Measurements from ENCODE around the gene COL25A1. TPM values are rescaled to one million over a fixed set of nuclear protein-coding genes. Genes with fewer than 3 reads are reported as not detected.

COL25A1 gene
- total RNA-seq, 4 donors from 2014 or later, result 2.5 TPM; not detected in 3

DNA sequence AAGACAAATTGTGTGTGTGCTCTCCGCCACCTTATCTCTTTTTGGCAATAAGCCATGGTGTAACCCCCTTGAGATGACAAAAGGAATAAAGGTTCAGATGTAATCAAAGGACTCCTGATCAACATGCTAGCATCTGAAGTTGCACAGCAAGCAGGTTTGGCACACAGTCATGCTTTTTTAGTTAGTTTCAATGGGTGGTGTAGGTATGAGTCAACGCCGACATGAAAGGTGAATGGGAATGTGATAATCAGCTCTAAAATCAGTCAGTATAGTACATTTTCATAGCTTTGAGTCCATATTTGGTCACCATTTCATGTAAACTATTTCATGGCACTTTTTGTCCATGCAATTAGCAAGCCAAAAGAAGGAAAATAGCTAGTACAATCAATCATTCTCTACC lies 489.2 kb downstream of the COL25A1 start:
- H3K4me3 ChIP-seq, result no peak overlapping the region
- H3K27ac ChIP-seq, result no peak overlapping the region
- H3K9me3 ChIP-seq, result no peaks in the 10 kb centered on the region
- no peaks in the 10 kb centered on the region for H3K27me3 ChIP-seq
- no peak for DNase-seq
- no peaks in the 10 kb centered on the region for H3K4me1 ChIP-seq
- no peak for TF ChIP-seq POLR2A (IDR thresholded peaks at IDR 0.05)
- TF ChIP-seq, protein P1, sequence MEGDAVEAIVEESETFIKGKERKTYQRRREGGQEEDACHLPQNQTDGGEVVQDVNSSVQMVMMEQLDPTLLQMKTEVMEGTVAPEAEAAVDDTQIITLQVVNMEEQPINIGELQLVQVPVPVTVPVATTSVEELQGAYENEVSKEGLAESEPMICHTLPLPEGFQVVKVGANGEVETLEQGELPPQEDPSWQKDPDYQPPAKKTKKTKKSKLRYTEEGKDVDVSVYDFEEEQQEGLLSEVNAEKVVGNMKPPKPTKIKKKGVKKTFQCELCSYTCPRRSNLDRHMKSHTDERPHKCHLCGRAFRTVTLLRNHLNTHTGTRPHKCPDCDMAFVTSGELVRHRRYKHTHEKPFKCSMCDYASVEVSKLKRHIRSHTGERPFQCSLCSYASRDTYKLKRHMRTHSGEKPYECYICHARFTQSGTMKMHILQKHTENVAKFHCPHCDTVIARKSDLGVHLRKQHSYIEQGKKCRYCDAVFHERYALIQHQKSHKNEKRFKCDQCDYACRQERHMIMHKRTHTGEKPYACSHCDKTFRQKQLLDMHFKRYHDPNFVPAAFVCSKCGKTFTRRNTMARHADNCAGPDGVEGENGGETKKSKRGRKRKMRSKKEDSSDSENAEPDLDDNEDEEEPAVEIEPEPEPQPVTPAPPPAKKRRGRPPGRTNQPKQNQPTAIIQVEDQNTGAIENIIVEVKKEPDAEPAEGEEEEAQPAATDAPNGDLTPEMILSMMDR (IDR thresholded peaks at IDR 0.05), result no peak
- no peaks in the 10 kb centered on the region for H3K36me3 ChIP-seq

DNA sequence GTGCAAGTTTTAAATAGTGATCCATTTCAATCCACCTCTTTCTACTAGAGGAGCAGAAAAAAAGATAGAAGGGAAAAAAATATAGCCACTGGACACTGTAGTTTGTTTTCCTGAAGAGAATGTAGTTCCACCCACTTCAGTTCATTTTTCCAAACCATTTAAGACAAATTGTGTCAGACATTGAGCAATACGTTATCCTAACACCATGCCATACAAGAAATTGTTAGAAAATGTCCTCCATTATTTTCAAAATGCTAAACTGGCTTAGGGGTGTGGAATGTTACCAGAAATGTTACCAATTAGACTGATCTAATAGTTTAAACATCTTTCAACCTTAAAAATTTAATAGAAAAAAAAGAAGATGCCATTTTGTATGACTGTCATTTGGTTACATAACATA lies 491.0 kb downstream of the COL25A1 start:
- Histone ChIP-seq H3K27ac (no peak overlapping the region), H3K4me1 (no peaks in the 10 kb centered on the region), H3K9me3 (no peaks in the 10 kb centered on the region), H3K27me3 (no peaks in the 10 kb centered on the region), H3K4me3 (no peak overlapping the region), H3K36me3 (no peaks in the 10 kb centered on the region)
- TF ChIP-seq, protein P1 (IDR thresholded peaks at IDR 0.05), result no peak
- TF ChIP-seq POLR2A (IDR thresholded peaks at IDR 0.05), result no peak
- no peak for DNase-seq

DNA sequence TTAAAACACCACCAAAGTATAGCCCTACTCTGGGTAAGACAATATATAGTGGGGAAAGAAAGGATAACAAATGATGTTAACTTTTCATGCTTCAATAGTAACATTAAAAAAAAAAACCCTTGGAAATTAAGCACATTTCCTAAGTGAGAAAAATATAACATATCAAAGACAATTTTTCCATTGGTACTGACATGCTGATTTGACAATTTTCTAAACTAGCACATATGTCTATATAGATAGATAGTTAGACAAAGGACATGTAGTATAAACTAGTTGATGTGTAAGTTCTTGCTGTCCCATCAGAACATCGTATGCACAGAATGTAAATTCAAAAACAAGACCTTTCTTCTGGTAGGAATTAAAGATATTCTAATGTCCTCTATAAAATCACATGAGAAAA lies 492.4 kb downstream of the COL25A1 start:
- no peak for TF ChIP-seq POLR2A (IDR thresholded peaks at IDR 0.05)
- TF ChIP-seq, protein P1 (IDR thresholded peaks at IDR 0.05), result no peak
- H3K4me1 ChIP-seq, result no peaks in the 10 kb centered on the region
- no peak overlapping the region for H3K4me3 ChIP-seq
- H3K36me3 ChIP-seq, result no peaks in the 10 kb centered on the region
- no peaks in the 10 kb centered on the region for H3K9me3 ChIP-seq
- no peak overlapping the region for H3K27ac ChIP-seq
- DNase-seq, result no peak
- no peaks in the 10 kb centered on the region for H3K27me3 ChIP-seq

DNA sequence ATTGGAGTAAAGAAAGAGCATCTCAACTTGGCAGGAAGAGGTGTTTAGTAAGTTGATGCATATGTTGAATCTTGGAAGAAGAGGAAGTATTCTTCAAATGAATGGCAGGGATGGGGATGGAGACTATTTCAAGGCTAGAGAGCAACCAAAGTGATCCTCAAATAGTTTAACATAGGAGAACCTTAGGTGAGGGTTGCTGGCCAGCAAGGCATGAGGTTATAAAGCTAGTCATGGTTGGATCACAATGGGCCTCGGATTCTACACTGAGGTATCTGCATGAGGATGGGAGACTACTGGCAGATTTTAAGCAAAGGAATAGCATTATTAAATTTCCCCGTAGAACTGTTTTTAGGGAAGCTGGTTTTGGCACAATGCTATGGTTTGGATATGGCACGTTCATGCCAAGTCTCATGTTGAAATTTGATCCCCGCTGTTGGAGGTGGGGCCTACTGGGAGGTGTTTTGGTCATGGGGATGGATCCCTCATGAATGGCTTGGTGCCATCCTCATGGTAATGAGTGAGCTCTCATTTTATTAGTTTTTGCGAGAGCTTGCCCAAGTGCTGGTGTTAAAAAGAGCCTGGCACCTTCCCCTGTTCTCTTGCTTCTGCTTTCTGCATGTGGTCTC lies 497.7 kb downstream of the COL25A1 start:
- H3K36me3 ChIP-seq, result no peaks in the 10 kb centered on the region
- no peaks in the 10 kb centered on the region for H3K9me3 ChIP-seq
- no peak overlapping the region for H3K27ac ChIP-seq
- TF ChIP-seq POLR2A (IDR thresholded peaks at IDR 0.05), result no peak
- TF ChIP-seq, protein P1 (IDR thresholded peaks at IDR 0.05), result no peak
- no peaks in the 10 kb centered on the region for H3K27me3 ChIP-seq
- H3K4me3 ChIP-seq, result no peak overlapping the region
- no peaks in the 10 kb centered on the region for H3K4me1 ChIP-seq
- no peak for DNase-seq

DNA sequence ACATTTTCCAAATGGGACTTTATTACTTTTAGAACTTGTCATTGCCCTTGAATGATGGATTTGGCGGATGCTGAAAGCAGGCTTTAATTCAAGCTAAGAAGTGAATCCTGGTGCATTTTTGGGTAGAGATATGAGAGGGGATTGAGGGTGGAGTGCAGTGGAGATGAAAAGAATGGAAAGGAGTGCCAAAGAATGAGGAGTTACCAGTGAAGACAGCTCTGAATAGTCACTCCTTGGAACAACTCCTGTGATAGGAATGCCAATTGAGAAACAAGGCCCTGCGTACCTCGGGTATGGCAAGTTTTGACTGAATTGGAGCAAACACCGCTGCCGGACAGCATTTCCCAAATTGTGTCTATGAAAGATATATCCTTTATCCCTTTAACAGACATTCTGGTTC lies 503.2 kb downstream of the COL25A1 start:
- no peaks in the 10 kb centered on the region for H3K27me3 ChIP-seq
- no peaks in the 10 kb centered on the region for H3K36me3 ChIP-seq
- H3K9me3 ChIP-seq, result no peaks in the 10 kb centered on the region
- TF ChIP-seq, protein P1 (IDR thresholded peaks at IDR 0.05), result no peak
- TF ChIP-seq POLR2A (IDR thresholded peaks at IDR 0.05), result no peak
- H3K4me1 ChIP-seq, result no peaks in the 10 kb centered on the region
- DNase-seq, result no peak
- no peak overlapping the region for H3K27ac ChIP-seq
- no peak overlapping the region for H3K4me3 ChIP-seq

DNA sequence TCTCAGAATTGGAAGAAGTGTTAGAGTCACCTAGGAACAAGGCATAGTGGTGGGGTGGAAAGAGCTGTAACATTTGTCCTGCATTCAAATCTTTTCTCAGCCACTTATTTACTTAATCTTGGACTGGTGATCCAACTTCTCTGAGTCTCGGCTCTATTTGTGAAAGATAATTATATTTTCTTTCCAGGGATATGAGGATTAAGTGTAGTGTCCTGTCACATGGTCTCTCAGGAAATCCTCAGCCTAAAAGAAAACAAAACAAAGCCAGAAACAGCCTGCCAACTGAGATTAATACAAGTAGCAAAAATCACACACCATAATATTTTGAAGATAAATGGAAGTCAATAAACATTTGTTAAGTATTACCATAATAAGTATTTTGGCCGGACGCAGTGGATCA lies 506.3 kb downstream of the COL25A1 start:
- TF ChIP-seq, protein P1 (IDR thresholded peaks at IDR 0.05), result no peak
- TF ChIP-seq POLR2A (IDR thresholded peaks at IDR 0.05), result no peak
- Histone ChIP-seq H3K27ac (no peak overlapping the region), H3K4me3 (no peak overlapping the region), H3K36me3 (no peaks in the 10 kb centered on the region), H3K4me1 (no peaks in the 10 kb centered on the region), H3K9me3 (no peaks in the 10 kb centered on the region), H3K27me3 (no peaks in the 10 kb centered on the region)
- no peak for DNase-seq
